Measurements from ENCODE around the gene ZNF398. TPM values are rescaled to one million over a fixed set of nuclear protein-coding genes. Genes with fewer than 3 reads are reported as not detected.
"Not testable (repeated sequence)": the region's sequence is repeated elsewhere in the genome, so short reads cannot be mapped to it uniquely, and the experiment has no call there.

Gene ZNF398
- total RNA-seq, 1 donor from 2014 or later: 17.8 TPM

GRCh38 chr7:149225656-149226055, 78.4 kb downstream of the ZNF398 start:
- DNase-seq (ENCODE audit: low read depth): no peak

DNA sequence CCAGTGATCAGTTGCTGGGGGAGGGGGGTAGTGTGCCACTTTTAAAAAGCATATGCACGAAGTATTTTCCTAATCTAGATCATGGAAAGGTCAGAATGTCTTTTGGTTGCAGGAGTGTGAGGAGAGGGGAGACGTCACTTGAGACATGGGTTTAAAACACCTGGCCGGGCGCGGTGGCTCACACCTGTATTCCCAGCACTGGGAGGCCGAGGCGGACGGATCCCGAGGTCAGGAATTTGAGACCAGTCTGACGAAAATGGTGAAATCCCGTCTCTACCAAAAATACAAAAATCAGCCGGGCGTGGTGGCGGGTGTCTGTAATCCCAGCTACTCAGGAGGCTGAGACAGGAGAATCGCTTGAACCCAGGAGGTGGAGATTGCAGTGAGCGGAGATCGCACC, 79.1 kb downstream of the ZNF398 start:
- not testable (repeated sequence) for DNase-seq (ENCODE audit: low read depth)

- DNase-seq (ENCODE audit: low read depth): no peak
Observed at GRCh38 chr7:149226840-149227494, 79.7 kb downstream of the ZNF398 start.

- no peak for DNase-seq (ENCODE audit: low read depth)
Observed at GRCh38 chr7:149228831-149229471, 81.7 kb downstream of the ZNF398 start.

DNA sequence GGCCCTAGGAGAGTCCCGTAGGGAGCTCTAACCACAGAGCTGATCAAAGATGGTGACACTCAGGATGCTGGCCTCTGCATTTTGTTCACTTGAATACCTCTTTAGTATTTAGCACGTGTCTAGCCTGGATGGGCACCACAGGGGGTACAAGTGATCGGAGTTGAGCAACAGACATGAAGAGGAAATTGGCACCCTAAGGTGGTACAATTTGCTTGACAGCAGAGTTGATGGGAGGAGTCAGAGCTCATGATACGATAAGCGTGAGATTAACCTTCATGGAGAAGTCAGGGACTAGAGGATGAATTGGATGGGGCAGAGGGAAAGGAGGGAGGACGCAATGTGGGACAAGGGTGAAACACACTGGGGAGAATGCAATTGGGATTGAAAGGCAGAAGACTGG, 82.3 kb downstream of the ZNF398 start:
- no peak for DNase-seq (ENCODE audit: low read depth)

- DNase-seq (ENCODE audit: low read depth): no peak
Observed at GRCh38 chr7:149232362-149232761, 85.1 kb downstream of the ZNF398 start.

Other genes with a start within 250 kb of the ZNF398 start
- 254 and 463 TPM in 2 replicates for gene PDIA4, start 118.9 kb upstream of the ZNF398 start, total RNA-seq
- 6.4 and 14.9 TPM in 2 replicates for gene ZNF786, start 56.7 kb upstream of the ZNF398 start, total RNA-seq
- gene ZNF425, start 21.1 kb upstream of the ZNF398 start, total RNA-seq: 3.6 and 9.2 TPM in 2 replicates
- 20.0 and 30.8 TPM in 2 replicates for gene ZNF282, start 48.1 kb downstream of the ZNF398 start, total RNA-seq
- gene ZNF212, start 92.2 kb downstream of the ZNF398 start, total RNA-seq: 2.4 and 9.7 TPM in 2 replicates
- gene ZNF783, start 114.7 kb downstream of the ZNF398 start, total RNA-seq: 8.0 and 10.8 TPM in 2 replicates